Hepatocyte (in vitro differentiated cells): ENCODE measurements around the gene ZNF98.

Experiments used
- CTCF ChIP-seq: fragments of 200-600 bp; sonication (generic); IDR thresholded peaks from 2 replicates; pipeline ENCODE4 v1.5.1; 2016; ENCODE audit warnings: antibody characterized with exemption, mild to moderate bottlenecking; ENCODE audit not compliant: poor library complexity
- EZH2phosphoT487 ChIP-seq: fragments of 200-600 bp; sonication (generic); IDR thresholded peaks from one replicate; pipeline ENCODE4 v1.6.1; 2018; ENCODE audit warnings: antibody characterized with exemption, mild to moderate bottlenecking, low read depth, moderate library complexity; ENCODE audit not compliant: unreplicated experiment, severe bottlenecking

- TF ChIP-seq CTCF (no peak), EZH2phosphoT487 (no peak)
Observed at GRCh38 chr19:22427960-22428913, 6.1 kb upstream of the ZNF98 start.
